Measurements from ENCODE around the gene NTRK2. TPM values are rescaled to one million over a fixed set of nuclear protein-coding genes. Genes with fewer than 3 reads are reported as not detected.

Gene NTRK2
- total RNA-seq, 1 donor from 2014 or later, result 16.0 TPM

- H3K4me1 ChIP-seq, result no peaks in the 10 kb centered on the region
- no peaks in the 10 kb centered on the region for H3K27me3 ChIP-seq
- no peak for DNase-seq (ENCODE audit: extremely low spot score in 2 of 2)
- no peak for TF ChIP-seq POLR2A (IDR thresholded peaks at IDR 0.05)
- no peak for TF ChIP-seq POLR2AphosphoS5 (IDR thresholded peaks at IDR 0.05; ENCODE audit: insufficient read depth in 1 of 2, low read depth in 1 of 2)
- no peak for TF ChIP-seq CTCF (IDR thresholded peaks at IDR 0.05)
- no peaks in the 10 kb centered on the region for H3K36me3 ChIP-seq
- intact Hi-C loops (cut with DNase I), result no loop called here
- no peak overlapping the region for H3K27ac ChIP-seq
- H3K9me3 ChIP-seq, result no peaks in the 10 kb centered on the region
- H3K4me3 ChIP-seq, result no peak overlapping the region
These were observed 39.5 kb downstream of the NTRK2 start for GRCh38 chr9:84709056-84709455.

GRCh38 chr9:84710701-84711397 lies 41.3 kb downstream of the NTRK2 start:
- Histone ChIP-seq H3K4me1 (no peaks in the 10 kb centered on the region), H3K36me3 (no peaks in the 10 kb centered on the region), H3K9me3 (no peaks in the 10 kb centered on the region), H3K27ac (no peak overlapping the region), H3K4me3 (no peak overlapping the region), H3K27me3 (no peaks in the 10 kb centered on the region)
- TF ChIP-seq CTCF (IDR thresholded peaks at IDR 0.05), result no peak
- TF ChIP-seq POLR2AphosphoS5 (IDR thresholded peaks at IDR 0.05; ENCODE audit: insufficient read depth in 1 of 2, low read depth in 1 of 2), result no peak
- TF ChIP-seq POLR2A (IDR thresholded peaks at IDR 0.05), result no peak
- DNase-seq (ENCODE audit: extremely low spot score in 2 of 2), result no peak
- intact Hi-C loops (cut with DNase I), result no loop called here

- Histone ChIP-seq H3K4me3 (no peak overlapping the region), H3K4me1 (no peaks in the 10 kb centered on the region), H3K27me3 (no peaks in the 10 kb centered on the region), H3K9me3 (no peaks in the 10 kb centered on the region), H3K36me3 (no peaks in the 10 kb centered on the region), H3K27ac (no peak overlapping the region)
- DNase-seq (ENCODE audit: extremely low spot score in 2 of 2), result no peak
- no peak for TF ChIP-seq CTCF (IDR thresholded peaks at IDR 0.05)
- no peak for TF ChIP-seq POLR2A (IDR thresholded peaks at IDR 0.05)
- TF ChIP-seq POLR2AphosphoS5 (IDR thresholded peaks at IDR 0.05; ENCODE audit: insufficient read depth in 1 of 2, low read depth in 1 of 2), result no peak
- intact Hi-C loops (cut with DNase I), result no loop called here
These were observed 41.9 kb downstream of the NTRK2 start for GRCh38 chr9:84711398-84711777.

- no peak overlapping the region for H3K27ac ChIP-seq
- DNase-seq (ENCODE audit: extremely low spot score in 2 of 2), result no peak
- no peaks in the 10 kb centered on the region for H3K27me3 ChIP-seq
These were observed 42.4 kb downstream of the NTRK2 start for GRCh38 chr9:84711936-84712335.

More at GRCh38 chr9:84711936-84712335, 42.4 kb downstream of the NTRK2 start:
- Histone ChIP-seq H3K9me3 (no peaks in the 10 kb centered on the region), H3K4me3 (no peak overlapping the region), H3K4me1 (no peaks in the 10 kb centered on the region), H3K36me3 (no peaks in the 10 kb centered on the region)
- TF ChIP-seq POLR2A (IDR thresholded peaks at IDR 0.05) (no peak), CTCF (IDR thresholded peaks at IDR 0.05) (no peak)
- intact Hi-C loops (cut with DNase I), result no loop called here

Measured in vagina (tissue), 2 donors.